GM19239 (cell line): ENCODE data around the gene C3orf38.
A peak's percentile ranks its signal among the peaks of the same experiment; 100 is the strongest.
"Not testable (repeated sequence)": the region's sequence is repeated elsewhere in the genome, so short reads cannot be mapped to it uniquely, and the experiment has no call there.

ENCODE experiments used
- DNase-seq: peaks from one replicate; pipeline ENCODE4 v3.0.0; 2011; ENCODE audit warnings: low spot score; ENCODE audit not compliant: insufficient read length
- FAIRE-seq: peaks from 2 replicates; lab custom pipeline; 2011; peaks lifted over from hg19 to GRCh38; lab: Jason Lieb, UNC

C3orf38 gene

GRCh38 chr3:88151358-88151757, 1.6 kb downstream of the C3orf38 start:
- DNase-seq = no peak
- FAIRE-seq = peak; percentile 64

DNA sequence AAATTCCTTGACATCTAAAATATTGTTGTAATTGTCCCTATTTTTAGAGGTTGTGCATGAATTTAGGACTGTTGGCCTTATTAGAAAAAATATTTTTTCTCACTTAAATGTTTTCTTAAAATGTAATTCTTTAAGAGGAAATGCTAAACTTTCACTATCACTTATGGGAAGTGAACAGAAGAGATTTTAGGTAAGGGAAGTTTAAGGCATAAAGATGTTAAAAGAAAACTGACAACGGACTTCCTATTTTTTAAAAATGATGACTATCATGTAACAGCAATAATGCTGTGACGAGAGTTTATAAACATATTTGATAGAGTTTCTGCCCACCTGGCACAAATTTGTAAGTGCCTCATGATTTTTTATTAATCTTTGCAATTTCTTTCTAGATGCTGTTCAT, 3.1 kb downstream of the C3orf38 start:
- no peak for FAIRE-seq

DNA sequence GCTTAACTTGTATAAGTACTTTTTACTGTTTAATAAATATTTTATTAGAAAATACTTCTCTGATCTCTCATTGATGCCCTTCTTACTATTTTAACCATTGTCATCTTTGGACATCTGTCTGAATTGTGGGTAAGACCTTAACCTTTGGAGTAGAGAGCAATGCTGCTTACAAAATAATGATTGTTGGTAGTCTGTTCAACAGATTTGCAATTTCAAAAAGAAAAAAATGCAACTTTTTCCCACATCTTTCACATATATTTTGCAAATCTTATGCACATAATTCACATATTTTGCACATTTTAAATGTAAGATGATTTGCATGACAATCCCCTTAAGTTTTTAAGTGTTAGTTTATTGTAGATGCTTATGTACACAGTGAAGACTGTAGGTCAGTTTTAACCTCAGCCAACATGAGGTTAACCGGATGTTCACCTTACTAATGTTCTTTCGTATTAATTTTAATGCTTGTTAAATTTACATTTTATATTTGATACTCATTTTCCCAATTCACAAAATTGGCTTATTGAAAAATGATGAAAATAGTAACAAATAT, 16.7 kb downstream of the C3orf38 start:
- DNase-seq (no peak), FAIRE-seq (no peak)

More for the DNA sequence above, 3.1 kb downstream of the C3orf38 start:
- DNase-seq = no peak

GRCh38 chr3:88167173-88167572, 17.4 kb downstream of the C3orf38 start:
- DNase-seq (no peak), FAIRE-seq (no peak)

- DNase-seq (no peak), FAIRE-seq (no peak)
Observed at GRCh38 chr3:88167704-88168103, 17.9 kb downstream of the C3orf38 start.

GRCh38 chr3:88168171-88168570, 18.4 kb downstream of the C3orf38 start:
- FAIRE-seq (no peak), DNase-seq (no peak)

DNA sequence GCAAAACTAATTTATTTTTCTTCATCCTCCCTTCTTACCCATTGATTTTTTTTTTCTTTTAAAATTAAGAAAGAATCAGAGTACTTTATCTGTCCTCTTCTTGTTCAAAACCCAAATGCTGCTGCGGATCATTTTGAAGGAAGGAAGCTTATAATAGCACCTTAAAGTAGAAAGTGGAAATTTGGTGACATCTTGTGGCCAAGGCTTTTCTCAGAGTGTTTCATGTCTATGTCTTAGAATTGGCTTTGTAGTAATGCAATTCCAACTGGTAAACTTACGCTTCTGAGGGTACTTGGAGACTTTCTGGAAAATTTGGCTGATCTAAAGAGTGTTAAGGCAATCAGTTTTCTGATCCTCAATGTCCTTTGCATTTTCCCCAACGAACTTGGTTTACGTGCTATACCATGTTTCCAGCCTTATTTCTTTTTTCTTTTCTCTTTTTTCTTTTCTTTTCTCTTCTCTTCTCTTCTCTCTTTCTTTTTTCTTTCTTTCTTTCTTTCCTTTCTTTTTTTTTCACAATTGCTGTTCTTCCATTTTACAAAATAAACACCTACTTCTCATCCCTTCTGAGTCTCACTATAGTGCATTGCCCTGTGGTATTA, 30.7 kb downstream of the C3orf38 start:
- DNase-seq = peak; percentile 10

GRCh38 chr3:88182165-88182918, 32.6 kb downstream of the C3orf38 start:
- FAIRE-seq, DNase-seq: not testable (repeated sequence)

More for the DNA sequence above, 30.7 kb downstream of the C3orf38 start:
- FAIRE-seq = peak; percentile 94

GRCh38 chr3:88188436-88188835, 38.7 kb downstream of the C3orf38 start:
- DNase-seq = no peak

DNA sequence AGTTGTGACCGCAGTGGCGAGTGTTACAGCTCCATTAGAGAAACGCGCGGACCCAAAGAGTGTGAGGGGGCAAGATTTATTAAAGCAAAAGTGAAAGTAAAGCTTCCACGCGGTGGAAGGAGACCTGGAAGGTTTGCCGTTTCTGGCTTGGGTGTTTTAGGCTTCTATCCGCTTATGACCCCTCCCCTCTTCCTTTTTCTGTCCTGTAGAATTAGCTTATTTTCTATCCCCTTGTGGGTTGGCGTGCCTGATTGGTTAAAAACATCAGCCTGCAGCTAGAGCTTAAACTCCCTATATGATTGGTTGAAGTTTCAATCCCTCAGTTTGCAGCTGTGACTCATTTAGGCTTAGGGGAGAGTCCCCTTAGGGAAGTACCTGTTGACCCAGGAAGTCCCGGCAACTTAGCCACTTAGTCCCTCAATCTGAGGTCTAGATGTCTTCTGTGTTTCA, 39.6 kb downstream of the C3orf38 start:
- DNase-seq = no peak
- FAIRE-seq = peak; percentile 28

More at GRCh38 chr3:88188436-88188835, 38.7 kb downstream of the C3orf38 start:
- no peak for FAIRE-seq

DNA sequence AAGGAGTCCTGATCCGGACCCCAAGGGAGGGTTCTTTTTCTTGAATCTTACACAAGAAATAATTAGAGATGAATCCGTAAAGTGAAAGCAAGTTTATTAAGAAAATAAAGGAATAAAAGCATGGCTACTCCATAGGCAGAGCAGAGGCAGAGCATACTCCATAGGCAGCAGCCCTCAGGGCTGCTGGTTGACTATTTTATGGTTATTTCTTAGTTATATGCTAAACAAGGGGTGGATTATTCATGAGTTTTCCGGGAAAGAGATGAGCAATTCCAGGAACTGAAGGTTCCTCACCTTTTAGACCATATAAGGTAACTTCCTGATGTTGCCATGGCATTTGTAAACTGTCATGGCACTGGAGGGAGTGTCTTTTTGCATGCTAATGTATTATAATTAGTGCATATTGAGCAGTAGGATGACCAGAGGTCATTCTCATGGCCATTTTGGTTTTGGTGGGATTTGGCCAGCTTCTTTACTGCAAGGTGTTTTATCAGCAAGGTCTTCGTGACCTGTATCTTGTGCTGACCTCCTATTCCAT, 42.2 kb downstream of the C3orf38 start:
- no peak for DNase-seq
- no peak for FAIRE-seq

- DNase-seq = no peak
- no peak for FAIRE-seq
Observed at GRCh38 chr3:88192631-88193030, 42.9 kb downstream of the C3orf38 start.

GRCh38 chr3:88195951-88196434, 46.2 kb downstream of the C3orf38 start:
- FAIRE-seq = no peak
- DNase-seq = no peak

GRCh38 chr3:88198121-88198520, 48.4 kb downstream of the C3orf38 start:
- DNase-seq = no peak
- no peak for FAIRE-seq

DNA sequence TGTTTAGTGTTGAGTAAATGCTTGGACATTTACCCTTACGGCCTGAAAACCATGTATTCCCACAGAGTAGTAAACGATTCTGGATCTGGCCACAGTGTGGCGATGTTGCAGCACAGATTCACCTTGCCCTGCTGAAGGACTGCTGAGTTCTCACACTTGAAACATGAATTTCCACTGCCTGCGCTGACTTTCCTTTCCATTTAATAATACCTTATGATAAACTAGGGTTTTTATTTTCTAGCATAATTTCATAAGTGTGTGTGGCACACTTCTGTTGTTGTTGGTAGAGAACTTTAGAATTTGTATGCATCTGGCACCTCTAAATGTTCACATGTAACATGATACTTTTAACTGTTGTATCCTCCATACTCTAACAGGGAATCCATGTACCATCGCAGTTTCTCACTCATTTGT, 53.9 kb downstream of the C3orf38 start:
- peak; percentile 9 for DNase-seq
- peak; percentile 74 for FAIRE-seq
